Mucosa of descending colon (tissue), 3 donors: Measurements from ENCODE around the gene KRT37. TPM values are rescaled to one million over a fixed set of nuclear protein-coding genes. Genes with fewer than 3 reads are reported as not detected.

Experiments used
- ATAC-seq: fragments of 200-7000 bp; cut with Tn5 transposase; one replicate; pipeline ENCODE4 v1.9.1; 2020; ENCODE audit warnings: mild to moderate bottlenecking, moderate library complexity
- DNase-seq, 3 donors: peaks; one replicate each; pipeline ENCODE4 v3.0.0-alpha.2; 2020
- H3K36me3 ChIP-seq: fragments of 200-600 bp; one replicate; pipeline ENCODE4 v1.8.0; 2021; ENCODE audit warnings: low read depth, mild to moderate bottlenecking
- H3K4me1 ChIP-seq: fragments of 200-600 bp; one replicate; pipeline ENCODE4 v1.8.0; 2021; ENCODE audit warnings: low read depth, mild to moderate bottlenecking
- H3K4me3 ChIP-seq: fragments of 200-600 bp; one replicate; pipeline ENCODE4 v1.8.0; 2021; ENCODE audit warnings: mild to moderate bottlenecking
- H3K9me3 ChIP-seq: fragments of 200-600 bp; one replicate; pipeline ENCODE4 v1.8.0; 2021; ENCODE audit warnings: mild to moderate bottlenecking
- intact Hi-C, 2 donors: fragments of 100-400 bp; cut with DNase I in 1 of 2; cut with micrococcal nuclease in 1 of 2; formaldehyde crosslinking; loops; one replicate each; pipeline versions ENCODE4 v1.11.0 to v1.11.1; 2022; cut with DNase I, micrococcal nuclease
- total RNA-seq, 3 donors: library from RNA; stranded (reverse); fragmentation: NEBNext Ultra II Directional in 2 of 3; extraction: Animal tissue kit (Norgen Biotek cat#: 25700) in 2 of 3; gene quantifications; one replicate each; pipeline versions ENCODE4 v1.2.1 to v1.2.4, GENCODE V29; 2021 to 2023
- TF ChIP-seq, protein P1 (sequence below): fragments of 200-600 bp; IDR thresholded peaks from one replicate; pipeline ENCODE4 v1.8.0; 2022; ENCODE audit warnings: antibody characterized with exemption, mild to moderate bottlenecking
- donor health status: DM: no; HTN: no; CAD: no; lungs with moderate emphysema.
- donor health status: DM: no; HTN: no; CAD: no.
- donor health status: DM: no; HTN: yes; CAD: no.

KRT37 gene
- total RNA-seq, 3 donors from 2014 or later, result not detected

DNA sequence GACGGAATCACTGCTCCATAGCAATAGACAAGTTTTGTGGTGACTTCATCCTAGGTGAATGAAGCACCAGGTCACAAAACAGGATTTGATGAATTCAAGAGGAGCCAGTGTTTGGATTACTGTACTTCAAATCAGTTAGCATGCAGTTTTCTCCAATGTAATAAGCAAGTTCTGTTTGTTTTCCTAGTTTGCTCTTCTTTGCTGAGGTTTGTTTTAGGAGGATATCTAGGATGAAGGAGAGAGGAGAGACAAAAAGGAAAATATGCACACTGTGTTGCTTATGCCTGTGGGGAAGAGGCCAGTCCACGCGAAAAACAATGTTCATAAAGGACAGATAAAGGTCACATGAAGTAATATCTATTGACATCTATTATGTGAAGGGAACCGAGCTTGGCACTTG lies 9.0 kb downstream of the KRT37 start:
- intact Hi-C loops, result no loop called here
- ATAC-seq, result no peak
- DNase-seq, result no peak
- TF ChIP-seq, protein P1, sequence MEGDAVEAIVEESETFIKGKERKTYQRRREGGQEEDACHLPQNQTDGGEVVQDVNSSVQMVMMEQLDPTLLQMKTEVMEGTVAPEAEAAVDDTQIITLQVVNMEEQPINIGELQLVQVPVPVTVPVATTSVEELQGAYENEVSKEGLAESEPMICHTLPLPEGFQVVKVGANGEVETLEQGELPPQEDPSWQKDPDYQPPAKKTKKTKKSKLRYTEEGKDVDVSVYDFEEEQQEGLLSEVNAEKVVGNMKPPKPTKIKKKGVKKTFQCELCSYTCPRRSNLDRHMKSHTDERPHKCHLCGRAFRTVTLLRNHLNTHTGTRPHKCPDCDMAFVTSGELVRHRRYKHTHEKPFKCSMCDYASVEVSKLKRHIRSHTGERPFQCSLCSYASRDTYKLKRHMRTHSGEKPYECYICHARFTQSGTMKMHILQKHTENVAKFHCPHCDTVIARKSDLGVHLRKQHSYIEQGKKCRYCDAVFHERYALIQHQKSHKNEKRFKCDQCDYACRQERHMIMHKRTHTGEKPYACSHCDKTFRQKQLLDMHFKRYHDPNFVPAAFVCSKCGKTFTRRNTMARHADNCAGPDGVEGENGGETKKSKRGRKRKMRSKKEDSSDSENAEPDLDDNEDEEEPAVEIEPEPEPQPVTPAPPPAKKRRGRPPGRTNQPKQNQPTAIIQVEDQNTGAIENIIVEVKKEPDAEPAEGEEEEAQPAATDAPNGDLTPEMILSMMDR, result no peak
- H3K4me1 ChIP-seq, result no peaks in the 10 kb centered on the region
- H3K4me3 ChIP-seq, result no peak overlapping the region
- no peaks in the 10 kb centered on the region for H3K36me3 ChIP-seq
- no peaks in the 10 kb centered on the region for H3K9me3 ChIP-seq

DNA sequence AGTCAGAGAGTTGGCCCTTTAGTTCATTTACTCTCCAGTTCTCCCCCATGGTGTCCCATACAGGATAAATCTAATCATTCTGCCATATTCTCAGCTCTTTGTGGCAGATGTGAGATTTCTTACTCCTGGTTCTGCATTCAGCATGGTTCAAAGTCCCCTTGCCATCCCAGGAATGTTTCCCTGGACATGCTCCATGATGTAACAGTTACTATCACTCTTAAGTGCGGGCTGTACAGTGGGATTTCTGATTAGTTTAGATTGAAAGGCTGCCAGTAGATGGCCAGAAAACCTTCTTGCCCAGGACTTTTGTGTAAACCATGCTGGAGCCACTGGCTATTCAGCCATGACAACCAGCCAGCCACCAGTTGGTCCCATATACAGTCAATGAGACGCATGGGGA lies 10.4 kb downstream of the KRT37 start:
- H3K36me3 ChIP-seq, result no peaks in the 10 kb centered on the region
- DNase-seq (no peak), ATAC-seq (no peak)
- no peaks in the 10 kb centered on the region for H3K9me3 ChIP-seq
- intact Hi-C loops, result no loop called here
- no peaks in the 10 kb centered on the region for H3K4me1 ChIP-seq
- H3K4me3 ChIP-seq, result no peak overlapping the region
- TF ChIP-seq, protein P1, result no peak

DNA sequence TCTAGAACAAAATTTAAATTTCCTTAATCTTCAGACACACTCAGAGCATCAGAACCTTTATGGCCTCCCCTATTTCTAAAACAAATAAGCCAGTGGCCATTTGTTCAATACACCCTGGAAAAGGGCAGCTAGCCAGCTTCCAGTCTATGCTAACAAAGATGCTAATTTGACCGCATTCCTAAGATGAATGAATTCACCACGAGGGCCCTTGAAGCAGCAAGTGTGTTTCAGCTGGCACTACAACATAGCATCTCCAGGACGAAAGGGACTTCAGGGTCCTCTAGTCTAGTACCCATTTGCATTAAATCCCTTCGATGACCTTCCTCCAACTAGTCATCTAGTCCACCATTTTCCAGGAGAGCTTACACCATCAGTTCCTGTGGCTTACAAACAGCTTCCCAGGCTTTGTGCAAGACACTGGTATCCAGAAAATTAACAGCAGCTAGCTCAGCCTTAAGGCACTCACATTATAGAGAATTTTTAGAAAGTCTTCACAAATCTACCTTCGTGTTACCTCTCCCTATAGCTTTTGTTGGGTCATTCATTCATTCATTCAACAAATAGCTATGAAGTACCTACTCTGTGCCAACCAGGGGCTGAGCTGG lies 10.9 kb downstream of the KRT37 start:
- DNase-seq, result no peak
- TF ChIP-seq, protein P1, result no peak
- H3K4me1 ChIP-seq, result no peaks in the 10 kb centered on the region
- H3K4me3 ChIP-seq, result no peak overlapping the region
- intact Hi-C loops, result no loop called here
- no peak for ATAC-seq
- no peaks in the 10 kb centered on the region for H3K9me3 ChIP-seq
- no peaks in the 10 kb centered on the region for H3K36me3 ChIP-seq

DNA sequence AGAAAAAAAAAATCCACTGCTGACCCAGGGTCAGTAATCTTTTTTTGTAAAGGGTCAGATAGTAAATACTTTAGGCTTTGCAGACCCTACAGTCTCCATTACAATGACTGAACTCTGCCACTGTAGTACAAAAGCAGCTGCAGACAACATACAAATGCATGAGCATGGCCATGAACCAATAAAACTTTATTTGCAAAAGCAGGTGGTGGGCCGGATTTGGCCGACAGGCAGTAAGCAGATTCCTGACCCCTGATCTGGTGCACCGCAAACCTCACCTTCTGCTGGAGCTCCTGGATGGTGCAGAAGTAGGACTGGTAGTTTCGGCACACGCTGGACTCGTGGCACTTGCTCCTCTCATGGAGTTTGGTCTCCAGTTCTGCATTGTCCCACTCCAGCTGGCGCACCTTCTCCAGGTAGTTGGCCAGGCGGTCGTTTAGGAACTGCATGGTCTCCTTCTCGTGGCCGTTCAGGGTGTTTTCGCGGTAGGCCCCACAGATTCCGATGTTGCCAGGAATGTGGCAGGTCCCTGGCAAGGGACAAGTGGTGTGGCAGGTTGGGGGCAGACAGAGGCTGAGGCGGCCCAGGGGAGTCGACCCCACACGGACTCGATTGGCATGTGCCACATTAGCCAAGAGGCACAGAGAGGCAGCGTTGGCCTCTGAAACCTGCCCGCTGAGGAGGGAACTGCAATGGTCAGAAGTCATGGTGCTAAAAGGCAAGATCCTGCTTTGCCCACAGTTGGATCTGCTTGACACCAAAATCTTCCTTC lies 13.1 kb downstream of the KRT37 start:
- Histone ChIP-seq H3K36me3 (no peaks in the 10 kb centered on the region), H3K4me3 (no peak overlapping the region), H3K9me3 (no peaks in the 10 kb centered on the region), H3K4me1 (no peaks in the 10 kb centered on the region)
- intact Hi-C loops, result no loop called here
- DNase-seq, result no peak
- ATAC-seq, result no peak
- TF ChIP-seq, protein P1, result no peak

DNA sequence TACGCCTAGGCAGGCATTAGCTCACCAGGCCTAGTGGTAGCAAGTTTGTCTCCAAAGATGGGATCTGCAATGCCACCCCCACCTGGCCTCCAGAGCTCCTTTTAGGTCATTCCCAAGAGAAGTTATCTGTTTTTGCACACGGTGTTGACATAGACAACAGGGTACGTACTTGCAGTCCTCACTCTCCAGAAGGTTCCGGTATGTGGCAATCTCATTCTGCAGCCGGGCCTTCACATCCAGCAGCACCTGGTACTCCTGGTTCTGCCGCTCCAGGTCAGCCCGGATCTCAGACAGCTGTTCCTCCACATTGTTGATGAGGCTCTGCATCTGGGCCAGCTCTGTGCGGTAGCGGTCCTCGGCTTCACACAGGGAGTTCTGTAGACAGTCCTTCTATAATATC lies 17.2 kb downstream of the KRT37 start:
- intact Hi-C loops, result no loop called here
- Histone ChIP-seq H3K4me3 (no peak overlapping the region), H3K4me1 (no peaks in the 10 kb centered on the region), H3K9me3 (no peaks in the 10 kb centered on the region), H3K36me3 (no peaks in the 10 kb centered on the region)
- TF ChIP-seq, protein P1, result no peak
- ATAC-seq, result no peak
- no peak for DNase-seq
